Ascending aorta (tissue), 2 donors: ENCODE measurements around the gene GUCD1. TPM values are rescaled to one million over a fixed set of nuclear protein-coding genes. Genes with fewer than 3 reads are reported as not detected.

Experiments used
- DNase-seq, 2 donors: peaks; one replicate each; pipeline ENCODE4 v3.0.0-alpha.2; 2019; ENCODE audit warnings: low spot score in 2 of 2
- H3K27ac ChIP-seq, 2 donors: fragments of 200-600 bp; sonication (generic); one replicate each; pipeline ENCODE4 v1.5.1; 2016 to 2017; ENCODE audit warnings: mild to moderate bottlenecking in 1 of 2
- H3K27me3 ChIP-seq: fragments of 200-600 bp; sonication (generic); one replicate; pipeline ENCODE4 v1.5.1; 2017
- H3K36me3 ChIP-seq, 2 donors: fragments of 200-600 bp; sonication (generic); one replicate each; pipeline ENCODE4 v1.5.1; 2016
- H3K4me1 ChIP-seq, 2 donors: fragments of 200-600 bp; sonication (generic); one replicate each; pipeline ENCODE4 v1.5.1; 2016 to 2017; ENCODE audit warnings: mild to moderate bottlenecking in 1 of 2
- H3K4me3 ChIP-seq, 2 donors: fragments of 200-600 bp; sonication (generic); one replicate each; pipeline ENCODE4 v1.5.1; 2016 to 2017; ENCODE audit warnings: mild to moderate bottlenecking in 1 of 2
- H3K9me3 ChIP-seq, 2 donors: fragments of 200-600 bp; sonication (generic); one replicate each; pipeline ENCODE4 v1.5.1; 2016
- intact Hi-C: fragments of 100-400 bp; cut with DNase I; formaldehyde crosslinking; loops from one replicate; pipeline ENCODE4 v1.15.1; 2023
- total RNA-seq: library from RNA; depleted of rRNA; stranded (reverse); fragments of >200 nt; gene quantifications from one replicate; pipeline ENCODE4 v1.1.0, GENCODE V29; 2016
- TF ChIP-seq, protein P1 (sequence below), 3 experiments: fragments of 200-600 bp in 2 of 3; fragments of 450-650 bp in 1 of 3; sonication (generic) in 2 of 3; IDR thresholded peaks; one replicate each; pipeline ENCODE4 v1.5.1; 2016 to 2019; ENCODE audit warnings: antibody characterized with exemption in 3 of 3, mild to moderate bottlenecking in 1 of 3, moderate library complexity in 1 of 3

Gene GUCD1
- total RNA-seq, 1 donor from 2014 or later = 80.0 TPM

- no peaks in the 10 kb centered on the region for H3K9me3 ChIP-seq
- H3K4me1 ChIP-seq = peaks cover 0 to 2% of the 10 kb centered on the region in 2 donors
- TF ChIP-seq, protein P1, sequence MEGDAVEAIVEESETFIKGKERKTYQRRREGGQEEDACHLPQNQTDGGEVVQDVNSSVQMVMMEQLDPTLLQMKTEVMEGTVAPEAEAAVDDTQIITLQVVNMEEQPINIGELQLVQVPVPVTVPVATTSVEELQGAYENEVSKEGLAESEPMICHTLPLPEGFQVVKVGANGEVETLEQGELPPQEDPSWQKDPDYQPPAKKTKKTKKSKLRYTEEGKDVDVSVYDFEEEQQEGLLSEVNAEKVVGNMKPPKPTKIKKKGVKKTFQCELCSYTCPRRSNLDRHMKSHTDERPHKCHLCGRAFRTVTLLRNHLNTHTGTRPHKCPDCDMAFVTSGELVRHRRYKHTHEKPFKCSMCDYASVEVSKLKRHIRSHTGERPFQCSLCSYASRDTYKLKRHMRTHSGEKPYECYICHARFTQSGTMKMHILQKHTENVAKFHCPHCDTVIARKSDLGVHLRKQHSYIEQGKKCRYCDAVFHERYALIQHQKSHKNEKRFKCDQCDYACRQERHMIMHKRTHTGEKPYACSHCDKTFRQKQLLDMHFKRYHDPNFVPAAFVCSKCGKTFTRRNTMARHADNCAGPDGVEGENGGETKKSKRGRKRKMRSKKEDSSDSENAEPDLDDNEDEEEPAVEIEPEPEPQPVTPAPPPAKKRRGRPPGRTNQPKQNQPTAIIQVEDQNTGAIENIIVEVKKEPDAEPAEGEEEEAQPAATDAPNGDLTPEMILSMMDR (IDR thresholded peaks at IDR 0.05) = no peak
- H3K27me3 ChIP-seq = no peaks in the 10 kb centered on the region
- H3K36me3 ChIP-seq = no peaks in the 10 kb centered on the region
- H3K4me3 ChIP-seq = no peak overlapping the region
- DNase-seq = no peak
- intact Hi-C loops = no loop called here
- H3K27ac ChIP-seq = no peak overlapping the region
Measured at GRCh38 chr22:24529898-24530297, 25.0 kb downstream of the GUCD1 start.

DNA sequence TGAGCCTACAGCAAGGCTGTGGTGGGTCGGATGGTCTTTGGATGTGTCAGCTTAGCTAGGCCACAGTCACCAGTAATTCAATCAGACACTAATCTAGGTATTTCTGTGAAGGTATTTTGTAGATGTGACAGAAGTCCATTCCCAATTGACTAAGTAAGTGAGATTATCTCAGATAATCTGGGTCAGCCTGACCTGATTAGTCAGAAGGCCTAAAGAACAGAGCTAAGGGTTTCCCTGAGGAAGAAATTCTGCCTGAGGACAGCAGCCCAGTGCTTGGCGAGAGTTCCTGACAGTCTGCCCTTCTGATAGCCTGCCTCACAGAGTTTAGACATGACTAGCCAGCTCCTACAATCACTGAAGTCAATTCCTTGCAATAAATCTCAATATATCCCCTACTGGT is 28.7 kb downstream of the GUCD1 start:
- intact Hi-C loops = no loop called here
- TF ChIP-seq, protein P1 (IDR thresholded peaks at IDR 0.05) = no peak

GRCh38 chr22:24525416-24526037 is 29.4 kb downstream of the GUCD1 start:
- Histone ChIP-seq H3K27ac (peak overlapping the region in 1 of 2 donors; percentile 71), H3K27me3 (no peaks in the 10 kb centered on the region), H3K4me1 (peaks cover 0 to 4% of the 10 kb centered on the region in 2 donors), H3K9me3 (no peaks in the 10 kb centered on the region), H3K36me3 (no peaks in the 10 kb centered on the region), H3K4me3 (no peak overlapping the region)
- TF ChIP-seq, protein P1 (IDR thresholded peaks at IDR 0.05) = peak; percentile 63 to 84 (median 74)
- peak in 1 of 2 donors; percentile 85 for DNase-seq
- intact Hi-C loops = loop anchor here (2.0 kb wide), 1 partner anchor 103 kb away; no protein-coding TSS in a partner anchor

More for the DNA sequence above, 28.7 kb downstream of the GUCD1 start:
- Histone ChIP-seq H3K27ac (no peak overlapping the region), H3K4me3 (no peak overlapping the region), H3K4me1 (peaks cover 0 to 4% of the 10 kb centered on the region in 2 donors), H3K36me3 (no peaks in the 10 kb centered on the region), H3K9me3 (no peaks in the 10 kb centered on the region), H3K27me3 (no peaks in the 10 kb centered on the region)
- DNase-seq = no peak

- H3K4me1 ChIP-seq = peaks cover 0 to 4% of the 10 kb centered on the region in 2 donors
- H3K4me3 ChIP-seq = no peak overlapping the region
- H3K27me3 ChIP-seq = no peaks in the 10 kb centered on the region
- DNase-seq = no peak
- intact Hi-C loops = loop anchor here (2.0 to 5.0 kb wide), 2 partner anchors 101 to 197 kb away; no protein-coding TSS in a partner anchor
- TF ChIP-seq, protein P1 (IDR thresholded peaks at IDR 0.05) = no peak
- H3K9me3 ChIP-seq = no peaks in the 10 kb centered on the region
- H3K27ac ChIP-seq = peak overlapping the region; percentile 63 to 71
- H3K36me3 ChIP-seq = no peaks in the 10 kb centered on the region
Measured at GRCh38 chr22:24523873-24524272, 31.1 kb downstream of the GUCD1 start.

DNA sequence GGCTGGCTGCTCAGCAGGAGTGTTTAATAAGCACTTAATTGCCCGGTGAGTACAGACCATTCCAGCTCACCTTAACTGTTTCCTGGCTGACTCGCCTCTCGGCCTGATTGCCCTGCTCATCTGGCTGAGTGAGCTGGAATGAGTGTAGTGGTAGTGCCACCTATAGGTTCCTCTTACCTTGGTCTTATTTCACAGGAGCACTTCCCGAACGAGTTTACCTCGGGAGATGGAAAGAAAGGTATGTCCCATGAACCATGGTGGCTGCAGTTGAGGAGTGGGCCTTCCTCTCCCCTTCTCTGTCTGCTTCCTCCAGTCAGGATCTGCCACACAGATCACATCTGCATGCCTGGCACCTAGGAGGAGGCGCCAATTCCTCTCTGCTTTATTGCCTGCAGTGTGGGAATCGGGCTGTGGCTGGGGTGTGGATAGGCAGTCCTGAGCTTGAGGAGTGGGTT is 33.1 kb downstream of the GUCD1 start:
- Histone ChIP-seq H3K27me3 (no peaks in the 10 kb centered on the region), H3K27ac (no peak overlapping the region), H3K9me3 (no peaks in the 10 kb centered on the region), H3K36me3 (no peaks in the 10 kb centered on the region), H3K4me1 (peaks cover 0 to 5% of the 10 kb centered on the region in 2 donors), H3K4me3 (no peak overlapping the region)
- intact Hi-C loops = loop anchor here (5.0 kb wide), 1 partner anchor 195 kb away; no protein-coding TSS in a partner anchor
- DNase-seq = no peak
- TF ChIP-seq, protein P1 (IDR thresholded peaks at IDR 0.05) = peak in 1 of 3 experiments; percentile 33
